HG03064 (cell line): ENCODE data around the gene ZNF471.

ENCODE experiments used
- ATAC-seq: cut with Tn5 transposase; IDR thresholded peaks from one replicate; pipeline ENCODE4 v1.9.1; 2021; ENCODE audit warnings: low read depth; ENCODE audit not compliant: unreplicated experiment

Gene ZNF471

DNA sequence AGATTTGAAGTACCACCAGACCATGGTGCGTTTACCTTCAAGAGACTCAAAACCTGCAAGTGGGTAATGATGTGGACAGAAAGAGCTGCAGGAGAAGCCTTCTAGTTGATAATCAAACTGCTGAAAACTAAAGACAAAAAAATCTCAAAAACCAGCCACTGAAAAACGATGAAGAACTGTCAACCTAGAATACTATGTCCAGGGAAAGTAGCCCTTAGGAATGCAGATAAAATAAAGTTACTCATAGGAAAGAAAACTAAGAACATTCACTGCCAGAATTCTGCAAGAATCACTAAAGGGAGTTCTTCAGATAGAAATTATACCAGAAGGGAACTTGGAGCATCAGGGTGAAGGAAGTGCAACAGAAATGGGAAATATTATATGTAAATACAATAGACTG lies 64.9 kb downstream of the ZNF471 start:
- ATAC-seq: no peak

DNA sequence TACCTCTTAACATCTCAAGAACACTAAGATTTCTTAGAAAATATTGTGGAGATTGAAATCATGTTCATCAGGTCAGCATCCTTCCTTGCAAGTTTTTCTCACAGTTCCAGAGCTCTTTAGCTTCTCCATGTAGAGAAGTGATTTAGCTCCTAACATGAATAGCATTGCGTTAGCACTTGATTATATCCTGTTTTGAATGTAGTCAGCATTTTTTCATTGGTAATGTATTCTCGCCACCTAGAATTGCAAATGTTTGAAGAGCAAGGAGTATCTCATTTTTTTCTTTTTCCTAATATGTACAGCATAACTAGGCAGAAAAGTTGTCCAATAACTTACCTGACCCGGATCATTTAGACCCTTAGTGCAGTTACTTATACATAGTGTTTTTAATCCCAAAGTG lies 66.3 kb downstream of the ZNF471 start:
- ATAC-seq: no peak

DNA sequence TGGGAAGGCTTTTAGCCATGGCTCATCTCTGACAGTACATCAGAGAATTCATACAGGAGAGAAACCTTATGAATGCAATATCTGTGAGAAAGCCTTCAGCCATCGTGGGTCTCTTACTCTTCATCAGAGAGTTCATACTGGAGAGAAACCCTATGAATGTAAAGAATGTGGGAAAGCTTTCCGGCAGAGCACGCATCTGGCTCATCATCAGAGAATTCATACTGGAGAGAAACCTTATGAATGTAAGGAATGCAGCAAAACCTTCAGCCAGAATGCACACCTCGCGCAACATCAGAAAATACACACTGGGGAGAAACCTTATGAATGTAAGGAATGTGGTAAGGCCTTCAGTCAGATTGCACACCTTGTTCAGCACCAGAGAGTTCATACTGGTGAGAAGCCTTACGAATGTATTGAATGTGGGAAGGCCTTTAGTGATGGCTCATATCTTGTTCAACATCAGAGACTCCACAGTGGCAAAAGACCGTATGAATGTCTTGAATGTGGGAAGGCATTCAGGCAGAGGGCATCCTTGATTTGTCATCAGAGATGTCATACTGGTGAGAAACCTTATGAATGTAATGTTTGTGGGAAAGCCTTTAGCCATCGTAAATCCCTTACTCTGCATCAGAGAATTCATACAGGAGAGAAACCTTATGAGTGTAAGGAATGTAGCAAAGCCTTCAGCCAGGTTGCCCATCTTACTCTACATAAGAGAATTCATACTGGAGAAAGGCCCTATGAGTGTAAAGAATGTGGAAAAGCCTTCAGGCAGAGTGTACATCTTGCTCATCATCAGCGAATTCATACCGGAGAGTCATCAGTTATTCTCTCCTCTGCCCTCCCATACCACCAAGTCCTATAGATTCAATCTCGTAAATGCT lies 70.3 kb downstream of the ZNF471 start:
- no peak for ATAC-seq
